Keratinocyte (primary cell): Measurements from ENCODE around the gene ITGA11. TPM values are rescaled to one million over a fixed set of nuclear protein-coding genes. Genes with fewer than 3 reads are reported as not detected.

Source experiments
- DNase-seq: peaks from one replicate; pipeline ENCODE4 v3.0.0-alpha.2; 2011; ENCODE audit warnings: low read depth, missing footprints, low spot score
- FAIRE-seq: peaks from 2 replicates; lab custom pipeline; 2011; peaks lifted over from hg19 to GRCh38; lab: Jason Lieb, UNC
- H2AFZ ChIP-seq: 2 replicates; pipeline ENCODE4 v1.6.0; 2012; ENCODE audit warnings: low read length, control low read depth, inconsistent platforms; ENCODE audit not compliant: control insufficient read depth
- H3K27ac ChIP-seq: 2 replicates; pipeline ENCODE4 v1.5.1; 2011; ENCODE audit warnings: low read length; ENCODE audit not compliant: control insufficient read depth, insufficient read depth
- H3K27me3 ChIP-seq: 3 replicates; pipeline ENCODE4 v1.6.0; 2011; ENCODE audit warnings: low read length; ENCODE audit not compliant: control insufficient read depth, insufficient read depth; ENCODE audit errors: extremely low read depth
- H3K36me3 ChIP-seq, 2 experiments: 2 replicates in 1 of 2; 3 replicates in 1 of 2; pipeline ENCODE4 v1.5.1; 2011; ENCODE audit warnings: low read length in 2 of 2, mild to moderate bottlenecking in 1 of 2; ENCODE audit not compliant: control insufficient read depth in 2 of 2, insufficient read depth in 2 of 2; ENCODE audit errors: extremely low read depth in 1 of 2
- H3K4me1 ChIP-seq: 3 replicates; pipeline ENCODE4 v1.5.1; 2011; ENCODE audit warnings: low read length; ENCODE audit not compliant: control insufficient read depth, insufficient read depth; ENCODE audit errors: extremely low read depth
- H3K4me2 ChIP-seq: 3 replicates; pipeline ENCODE4 v1.6.0; 2011; ENCODE audit warnings: low read depth, low read length; ENCODE audit not compliant: control insufficient read depth, insufficient read depth; ENCODE audit errors: extremely low read depth
- H3K4me3 ChIP-seq, 3 experiments: fragments of 200-600 bp in 1 of 3; sonication (generic) in 1 of 3; 2 replicates in 2 of 3; 3 replicates in 1 of 3; pipeline ENCODE4 v1.5.1; 2011 to 2016; ENCODE audit warnings: low read length in 3 of 3, mild to moderate bottlenecking in 3 of 3, control low read depth in 2 of 3, inconsistent platforms in 1 of 3, low read depth in 1 of 3, mixed read lengths in 1 of 3, mixed run types in 1 of 3, moderate library complexity in 1 of 3; ENCODE audit not compliant: control insufficient read depth in 2 of 3, insufficient read depth in 2 of 3; ENCODE audit errors: extremely low read depth in 1 of 3
- H3K79me2 ChIP-seq: 2 replicates; pipeline ENCODE4 v1.6.0; 2012; ENCODE audit warnings: low read length; ENCODE audit not compliant: control insufficient read depth, insufficient read depth
- H3K9ac ChIP-seq: 3 replicates; pipeline ENCODE4 v1.6.0; 2011; ENCODE audit warnings: low read length; ENCODE audit not compliant: control insufficient read depth, insufficient read depth; ENCODE audit errors: extremely low read depth
- H3K9me1 ChIP-seq: 3 replicates; pipeline ENCODE4 v1.6.0; 2011; ENCODE audit warnings: low read length; ENCODE audit not compliant: control insufficient read depth, insufficient read depth; ENCODE audit errors: extremely low read depth
- H3K9me3 ChIP-seq: 2 replicates; pipeline ENCODE4 v1.5.1; 2012; ENCODE audit warnings: low read depth, low read length; ENCODE audit not compliant: control insufficient read depth
- H4K20me1 ChIP-seq: 3 replicates; pipeline ENCODE4 v1.6.0; 2011; ENCODE audit warnings: low read length; ENCODE audit not compliant: control insufficient read depth, insufficient read depth; ENCODE audit errors: extremely low read depth
- CTCF ChIP-seq, 3 experiments: IDR thresholded peaks in 1 of 3; conservative IDR thresholded peaks in 1 of 3; optimal IDR thresholded peaks in 1 of 3; 2 replicates in 2 of 3; 3 replicates in 1 of 3; pipeline versions ENCODE3 to v1.5.1; 2011; ENCODE audit warnings: low read length in 3 of 3, mild to moderate bottlenecking in 3 of 3, moderate library complexity in 2 of 3, control low read depth in 1 of 3, inconsistent platforms in 1 of 3; ENCODE audit not compliant: insufficient read depth in 2 of 3; ENCODE audit errors: extremely low read depth in 1 of 3
- EZH2 ChIP-seq: IDR thresholded peaks from one replicate; pipeline ENCODE4 v1.6.1; 2012; ENCODE audit warnings: inconsistent platforms, mild to moderate bottlenecking, low read length, moderate library complexity
- dilution Hi-C: fragments of 300-500 bp; cut with MboI; formaldehyde crosslinking; loops from one replicate; pipeline ENCODE4 v1.7.0; 2020; ENCODE audit warnings: low sequenced_read_pairs; ENCODE audit not compliant: extremely low pct_ligation_motif_present
- polyA plus RNA-seq, 5 experiments: library from polyadenylated mRNA; depleted of rRNA in 3 of 5; stranded (reverse) in 3 of 5; stranded (forward) in 1 of 5; unstranded in 1 of 5; fragments of >200 nt; gene quantifications; 1 replicate in 1 of 5; 2 replicates in 3 of 5; 3 replicates in 1 of 5; pipeline versions ENCODE4 v1.2.1 to v1.2.3, GENCODE V29; 2011 to 2012; ENCODE audit warnings: missing spikeins in 2 of 5, low read depth in 1 of 5, low replicate concordance in 1 of 5

ITGA11 gene
- polyA plus RNA-seq, 1 donor (not counting 4 experiments of a cell fraction or from before 2014, with no cell fraction given) = not detected

- dilution Hi-C loops = no loop called here
- no peak overlapping the region for H3K4me3 ChIP-seq
- no peak overlapping the region for H3K4me2 ChIP-seq
- no peak overlapping the region for H3K27ac ChIP-seq
- no peaks in the 10 kb centered on the region for H3K9me1 ChIP-seq
- H3K36me3 ChIP-seq = no peaks in the 10 kb centered on the region
- H2AFZ ChIP-seq = no peak overlapping the region
- no peaks in the 10 kb centered on the region for H3K9me3 ChIP-seq
- FAIRE-seq = no peak
- H3K9ac ChIP-seq = no peak overlapping the region
- DNase-seq = no peak
- no peaks in the 10 kb centered on the region for H3K79me2 ChIP-seq
- no peak for TF ChIP-seq EZH2
- no peak for TF ChIP-seq CTCF (optimal IDR thresholded peaks at IDR 0.05 in 1 of 3, IDR thresholded peaks at IDR 0.05 in 1 of 3, conservative IDR thresholded peaks at IDR 0.05 in 1 of 3; ENCODE audit: extremely low read depth in 1 of 3, insufficient read depth in 2 of 3, low read length in 3 of 3)
- H3K4me1 ChIP-seq = no peaks in the 10 kb centered on the region
- no peaks in the 10 kb centered on the region for H4K20me1 ChIP-seq
- H3K27me3 ChIP-seq = peaks cover 20% of the 10 kb centered on the region
Observed at GRCh38 chr15:68364660-68365035, 67.3 kb downstream of the ITGA11 start.

GRCh38 chr15:68364028-68364659 lies 67.8 kb downstream of the ITGA11 start:
- no peak overlapping the region for H3K27ac ChIP-seq
- no peaks in the 10 kb centered on the region for H3K9me1 ChIP-seq
- no peaks in the 10 kb centered on the region for H3K9me3 ChIP-seq
- H4K20me1 ChIP-seq = no peaks in the 10 kb centered on the region
- H2AFZ ChIP-seq = no peak overlapping the region
- no peak for TF ChIP-seq EZH2
- TF ChIP-seq CTCF (optimal IDR thresholded peaks at IDR 0.05 in 1 of 3, IDR thresholded peaks at IDR 0.05 in 1 of 3, conservative IDR thresholded peaks at IDR 0.05 in 1 of 3; ENCODE audit: extremely low read depth in 1 of 3, insufficient read depth in 2 of 3, low read length in 3 of 3) = no peak
- no peak for FAIRE-seq
- no peaks in the 10 kb centered on the region for H3K36me3 ChIP-seq
- no peak overlapping the region for H3K9ac ChIP-seq
- no peaks in the 10 kb centered on the region for H3K4me1 ChIP-seq
- H3K4me3 ChIP-seq = no peak overlapping the region
- dilution Hi-C loops = no loop called here
- no peaks in the 10 kb centered on the region for H3K79me2 ChIP-seq
- no peak for DNase-seq
- H3K4me2 ChIP-seq = no peak overlapping the region
- peaks cover 18% of the 10 kb centered on the region for H3K27me3 ChIP-seq
